Measurements from ENCODE around the gene POLR1G. TPM values are rescaled to one million over a fixed set of nuclear protein-coding genes. Genes with fewer than 3 reads are reported as not detected.

POLR1G gene
- total and polyA plus RNA-seq, 2 donors (not counting 3 experiments of a cell fraction or from before 2014, with no cell fraction given): 6.6 to 19.5 TPM

DNA sequence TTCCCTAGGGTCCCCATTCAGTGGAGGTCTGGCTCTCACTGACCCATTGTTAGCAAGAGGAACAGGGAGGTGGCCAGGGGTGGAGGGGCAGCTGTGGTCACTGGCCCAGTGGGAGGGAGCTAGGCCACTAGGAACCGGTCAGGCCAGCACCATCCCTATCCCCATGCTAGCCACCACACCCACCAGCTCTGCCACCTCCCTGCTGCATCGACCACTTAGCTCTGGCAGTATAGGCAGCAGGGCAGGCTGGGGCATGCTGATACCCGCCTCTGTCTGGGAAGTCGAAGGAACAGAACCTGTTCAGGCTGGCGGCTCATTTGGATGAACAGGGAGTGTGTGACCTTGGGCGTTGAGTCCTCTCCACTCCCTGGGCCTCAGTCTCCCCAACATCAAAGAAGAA is 6.3 kb upstream of the POLR1G start:
- no TSS peak for BruUV-seq (replicated peaks)
- dilution Hi-C loops (cut with MboI; ENCODE audit: extremely low pct_ligation_motif_present, low sequenced_read_pairs): no loop called here
- Histone ChIP-seq H4K20me1 (replicated peaks; ENCODE audit: control insufficient read depth, extremely low read depth, insufficient read depth, low read length) (no peaks in the 10 kb centered on the region), H3K36me3 (ENCODE audit: control insufficient read depth in 2 of 2, extremely low read depth in 1 of 2, insufficient read depth in 2 of 2, low read length in 2 of 2) (peaks cover 2 to 8% of the 10 kb centered on the region in 2 experiments), H3K4me1 (ENCODE audit: control insufficient read depth, extremely low read depth, insufficient read depth, low read length) (peaks cover 25% of the 10 kb centered on the region), H3K79me2 (ENCODE audit: control insufficient read depth, insufficient read depth, low read length) (peaks cover 41% of the 10 kb centered on the region), H3K27me3 (ENCODE audit: control insufficient read depth in 2 of 2, insufficient read depth in 2 of 2, low read length in 2 of 2) (no peaks in the 10 kb centered on the region), H2AFZ (ENCODE audit: low read depth, low read length) (no peak overlapping the region), H3K27ac (ENCODE audit: insufficient read depth, low read depth, low read length) (no peak overlapping the region), H3K4me2 (ENCODE audit: insufficient read depth, low read length) (no peak overlapping the region), H3K4me3 (replicated peaks in 1 of 3; ENCODE audit: insufficient read depth in 1 of 3, low read depth in 1 of 3, low read length in 3 of 3) (no peak overlapping the region), H3K9me1 (replicated peaks; ENCODE audit: control insufficient read depth, extremely low read depth, insufficient read depth, low read length) (no peaks in the 10 kb centered on the region), H3K9ac (replicated peaks; ENCODE audit: extremely low read depth, insufficient read depth, low read length) (no peak overlapping the region), H3K9me3 (replicated peaks; ENCODE audit: control insufficient read depth, insufficient read depth, low read length) (no peaks in the 10 kb centered on the region)
- ChIA-PET CTCF (interaction anchor here (0.8 to 6.6 kb wide), 2 partner anchors 24 to 39 kb away, joined by 3 to 61 read pairs; partner anchors contain the start of gene ERCC1), POLR2A (no interaction called here)
- FAIRE-seq: no peak
- DNase-seq (ENCODE audit: low read depth, low spot score): no peak
- TF ChIP-seq JUN (IDR thresholded peaks at IDR 0.05; ENCODE audit: borderline replicate concordance, insufficient read depth, insufficient read length, low read depth) (no peak), GATA2 (IDR thresholded peaks at IDR 0.05; ENCODE audit: insufficient read depth, insufficient read length, low read depth, low read length) (no peak), EZH2 (IDR thresholded peaks at IDR 0.05; ENCODE audit: borderline replicate concordance, low read depth, low read length, severe bottlenecking) (no peak), FOS (IDR thresholded peaks at IDR 0.05; ENCODE audit: borderline replicate concordance, insufficient read depth, low read length) (no peak)
- TF ChIP-seq, protein P1, sequence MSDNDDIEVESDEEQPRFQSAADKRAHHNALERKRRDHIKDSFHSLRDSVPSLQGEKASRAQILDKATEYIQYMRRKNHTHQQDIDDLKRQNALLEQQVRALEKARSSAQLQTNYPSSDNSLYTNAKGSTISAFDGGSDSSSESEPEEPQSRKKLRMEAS (IDR thresholded peaks at IDR 0.05; ENCODE audit: insufficient read depth, insufficient read length): no peak
- TF ChIP-seq, protein P2, sequence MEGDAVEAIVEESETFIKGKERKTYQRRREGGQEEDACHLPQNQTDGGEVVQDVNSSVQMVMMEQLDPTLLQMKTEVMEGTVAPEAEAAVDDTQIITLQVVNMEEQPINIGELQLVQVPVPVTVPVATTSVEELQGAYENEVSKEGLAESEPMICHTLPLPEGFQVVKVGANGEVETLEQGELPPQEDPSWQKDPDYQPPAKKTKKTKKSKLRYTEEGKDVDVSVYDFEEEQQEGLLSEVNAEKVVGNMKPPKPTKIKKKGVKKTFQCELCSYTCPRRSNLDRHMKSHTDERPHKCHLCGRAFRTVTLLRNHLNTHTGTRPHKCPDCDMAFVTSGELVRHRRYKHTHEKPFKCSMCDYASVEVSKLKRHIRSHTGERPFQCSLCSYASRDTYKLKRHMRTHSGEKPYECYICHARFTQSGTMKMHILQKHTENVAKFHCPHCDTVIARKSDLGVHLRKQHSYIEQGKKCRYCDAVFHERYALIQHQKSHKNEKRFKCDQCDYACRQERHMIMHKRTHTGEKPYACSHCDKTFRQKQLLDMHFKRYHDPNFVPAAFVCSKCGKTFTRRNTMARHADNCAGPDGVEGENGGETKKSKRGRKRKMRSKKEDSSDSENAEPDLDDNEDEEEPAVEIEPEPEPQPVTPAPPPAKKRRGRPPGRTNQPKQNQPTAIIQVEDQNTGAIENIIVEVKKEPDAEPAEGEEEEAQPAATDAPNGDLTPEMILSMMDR (IDR thresholded peaks at IDR 0.05; ENCODE audit: extremely low read depth in 1 of 2, insufficient read depth in 1 of 2, low read depth in 1 of 2, low read length in 2 of 2): no peak
- intact Hi-C loops (cut with micrococcal nuclease): no loop called here
